Measurements from ENCODE around the gene NELFCD.

NELFCD gene

GRCh38 chr20:59044295-59044694 lies 63.2 kb downstream of the NELFCD start:
- H3K18ac ChIP-seq (ENCODE audit: low read depth in 1 of 2, low read length in 2 of 2), result no peak overlapping the region
- H4K8ac ChIP-seq (ENCODE audit: low read length), result no peak overlapping the region
- no peaks in the 10 kb centered on the region for H3K79me1 ChIP-seq (replicated peaks; ENCODE audit: low read length, poor library complexity, severe bottlenecking)
- no peak for DNase-seq
- no peak overlapping the region for H3K23ac ChIP-seq (ENCODE audit: low read length in 2 of 2)
- no peak overlapping the region for H2AK5ac ChIP-seq (ENCODE audit: low read length, severe bottlenecking)
- H3K14ac ChIP-seq (ENCODE audit: low read length in 2 of 2), result no peak overlapping the region
- H3K9me3 ChIP-seq (ENCODE audit: control insufficient read depth, low read length), result no peaks in the 10 kb centered on the region
- H3K27ac ChIP-seq (ENCODE audit: low read length, poor library complexity, severe bottlenecking), result no peak overlapping the region
- no peak overlapping the region for H2AFZ ChIP-seq (ENCODE audit: low read depth, low read length)
- no peak overlapping the region for H3K4me3 ChIP-seq (ENCODE audit: insufficient read depth in 1 of 2, low read depth in 1 of 2, low read length in 2 of 2)
- no peak overlapping the region for H4K91ac ChIP-seq (ENCODE audit: low read length)
- H3K4ac ChIP-seq (ENCODE audit: low read depth in 1 of 2, low read length in 2 of 2), result no peak overlapping the region
- no peaks in the 10 kb centered on the region for H3K27me3 ChIP-seq (ENCODE audit: control insufficient read depth in 1 of 2, insufficient read depth in 1 of 2, low read length in 2 of 2)
- no peak overlapping the region for H3K4me2 ChIP-seq (ENCODE audit: low read length, poor library complexity, severe bottlenecking)
- H3K9ac ChIP-seq (ENCODE audit: low read length), result no peak overlapping the region
- 100% methylated on average over 2 of the region's 3 CpGs for WGBS
- peaks cover 0 to 11% of the 10 kb centered on the region in 2 experiments for H3K36me3 ChIP-seq (ENCODE audit: control insufficient read depth in 1 of 2, insufficient read depth in 2 of 2, low read depth in 1 of 2, low read length in 2 of 2)
- H2BK5ac ChIP-seq (ENCODE audit: low read depth, low read length, poor library complexity, severe bottlenecking), result no peak overlapping the region
- H2BK15ac ChIP-seq (ENCODE audit: low read depth, poor library complexity, severe bottlenecking), result no peak overlapping the region
- H2BK12ac ChIP-seq (ENCODE audit: low read length in 2 of 2), result no peak overlapping the region
- peaks cover 5% of the 10 kb centered on the region for H3K4me1 ChIP-seq (ENCODE audit: control insufficient read depth, insufficient read depth, low read depth, low read length)
- H2BK120ac ChIP-seq (ENCODE audit: low read depth, low read length), result no peak overlapping the region

Measured in mesenchymal stem cell (in vitro differentiated cells and primary cell).